Type B pancreatic cell (in vitro differentiated cells): ENCODE data around the gene MRPS18C. TPM values are rescaled to one million over a fixed set of nuclear protein-coding genes. Genes with fewer than 3 reads are reported as not detected.
"Not testable (repeated sequence)": the region's sequence is repeated elsewhere in the genome, so short reads cannot be mapped to it uniquely, and the experiment has no call there.

Experiments used
- DNase-seq: peaks from one replicate; pipeline ENCODE4 v3.0.0; 2021; ENCODE audit warnings: mixed read lengths; ENCODE audit not compliant: unreplicated experiment; ENCODE audit errors: extremely low spot score
- H3K27ac Mint-ChIP-seq: 2 replicates; pipeline ENCODE4 v1.8.0; 2021; ENCODE audit warnings: mild to moderate bottlenecking, mixed read lengths
- H3K27me3 Mint-ChIP-seq: 2 replicates; pipeline ENCODE4 v1.8.0; 2021; ENCODE audit warnings: mixed read lengths
- H3K36me3 Mint-ChIP-seq: 2 replicates; pipeline ENCODE4 v1.8.0; 2021; ENCODE audit warnings: mixed read lengths
- H3K4me1 Mint-ChIP-seq: one replicate; pipeline ENCODE4 v1.8.0; 2021; ENCODE audit warnings: mixed read lengths; ENCODE audit not compliant: unreplicated experiment
- H3K4me3 Mint-ChIP-seq: 2 replicates; pipeline ENCODE4 v1.8.0; 2021; ENCODE audit warnings: mild to moderate bottlenecking, mixed read lengths
- H3K9me3 Mint-ChIP-seq: 2 replicates; pipeline ENCODE4 v1.8.0; 2021; ENCODE audit warnings: mixed read lengths
- CTCF ChIP-seq: fragments of 200-600 bp; sonication (generic); conservative IDR thresholded peaks from 2 replicates; pipeline ENCODE4 v1.5.0; 2021; ENCODE audit warnings: antibody characterized with exemption, mild to moderate bottlenecking
- total RNA-seq: library from RNA; stranded (reverse); gene quantifications from 2 replicates; pipeline ENCODE4 v1.2.1, GENCODE V29; 2021; ENCODE audit warnings: low replicate concordance

Gene MRPS18C
- total RNA-seq, 1 donor from 2014 or later, result 50.1 TPM

- Mint-ChIP-seq H3K27ac (peak within 1 kb of the TSS; percentile 92), H3K36me3 (no peaks in the 10 kb centered on the region)
- peak; percentile 37 for TF ChIP-seq CTCF
Measured at GRCh38 chr4:83484500-83485461, 28.9 kb downstream of the MRPS18C start, which contains the start of gene ABRAXAS1. Gene ABRAXAS1 (minus strand): TSS chr4:83485100. CDS start chr4:83485072, 28 bp downstream.

GRCh38 chr4:83486457-83487129 lies 30.7 kb downstream of the MRPS18C start:
- no peaks in the 10 kb centered on the region for H3K36me3 Mint-ChIP-seq

More at GRCh38 chr4:83484500-83485461, 28.9 kb downstream of the MRPS18C start, which contains the start of gene ABRAXAS1:
- H3K9me3 Mint-ChIP-seq, result no peaks in the 10 kb centered on the region
- peak; percentile 95 for DNase-seq
- no peaks in the 10 kb centered on the region for H3K27me3 Mint-ChIP-seq
- H3K4me1 Mint-ChIP-seq, result peaks cover 5% of the 10 kb centered on the region
- peak within 1 kb of the TSS; percentile 99 for H3K4me3 Mint-ChIP-seq

GRCh38 chr4:83489711-83490326 lies 34.0 kb downstream of the MRPS18C start:
- TF ChIP-seq CTCF, result no peak
- no peak overlapping the region for H3K4me3 Mint-ChIP-seq
- no peak for DNase-seq
- H3K36me3 Mint-ChIP-seq, result no peaks in the 10 kb centered on the region
- H3K4me1 Mint-ChIP-seq, result no peaks in the 10 kb centered on the region
- H3K27ac Mint-ChIP-seq, result no peak overlapping the region
- no peaks in the 10 kb centered on the region for H3K27me3 Mint-ChIP-seq
- H3K9me3 Mint-ChIP-seq, result no peaks in the 10 kb centered on the region

More at GRCh38 chr4:83486457-83487129, 30.7 kb downstream of the MRPS18C start:
- Mint-ChIP-seq H3K9me3 (no peaks in the 10 kb centered on the region), H3K27me3 (no peaks in the 10 kb centered on the region), H3K4me3 (peak overlapping the region; percentile 30), H3K27ac (peak overlapping the region; percentile 37), H3K4me1 (peaks cover 5% of the 10 kb centered on the region)
- no peak for TF ChIP-seq CTCF
- DNase-seq, result no peak

GRCh38 chr4:83490876-83491450 lies 35.1 kb downstream of the MRPS18C start:
- Mint-ChIP-seq H3K27me3 (no peaks in the 10 kb centered on the region), H3K9me3 (no peaks in the 10 kb centered on the region), H3K4me1 (no peaks in the 10 kb centered on the region), H3K27ac (no peak overlapping the region), H3K36me3 (no peaks in the 10 kb centered on the region), H3K4me3 (no peak overlapping the region)
- TF ChIP-seq CTCF, result peak; percentile 86
- no peak for DNase-seq

GRCh38 chr4:83496085-83496917 lies 40.4 kb downstream of the MRPS18C start:
- not testable (repeated sequence) for H3K27me3 Mint-ChIP-seq, H3K4me1 Mint-ChIP-seq, H3K27ac Mint-ChIP-seq

More at GRCh38 chr4:83496085-83496917, 40.4 kb downstream of the MRPS18C start:
- not testable (repeated sequence) for H3K9me3 Mint-ChIP-seq, DNase-seq, H3K4me3 Mint-ChIP-seq, H3K36me3 Mint-ChIP-seq
